CD4-positive, CD25-positive, alpha-beta regulatory T cell (primary cell): ENCODE measurements around the gene KCNAB1. TPM values are rescaled to one million over a fixed set of nuclear protein-coding genes. Genes with fewer than 3 reads are reported as not detected.

Experiments
- ATAC-seq, 2 donors: fragments of 150-1000 bp; cut with Tn5 transposase; one replicate each; pipeline ENCODE4 v1.10.0; 2021; ENCODE audit warnings: low read depth in 2 of 2, moderate number of reproducible peaks in 2 of 2, moderate library complexity in 1 of 2
- DNase-seq, 3 donors: peaks; one replicate each; pipeline versions ENCODE4 v3.0.0 to v3.0.0-alpha.2; 2012 to 2022; ENCODE audit warnings: mixed read lengths in 1 of 3
- H3K27ac ChIP-seq: one replicate; pipeline ENCODE4 v1.7.0; 2013; ENCODE audit warnings: mild to moderate bottlenecking, low read length; ENCODE audit not compliant: insufficient read depth, poor library complexity, severe bottlenecking
- H3K27me3 ChIP-seq: one replicate; pipeline ENCODE4 v1.7.0; 2013; ENCODE audit warnings: low read length; ENCODE audit not compliant: control insufficient read depth, insufficient read depth
- H3K36me3 ChIP-seq: one replicate; pipeline ENCODE4 v1.7.0; 2013; ENCODE audit warnings: mild to moderate bottlenecking, low read length, moderate library complexity; ENCODE audit not compliant: control insufficient read depth, insufficient read depth
- H3K4me1 ChIP-seq: 2 replicates; pipeline ENCODE4 v1.7.0; 2013; ENCODE audit warnings: mild to moderate bottlenecking, low read length; ENCODE audit not compliant: insufficient read depth, control insufficient read depth, poor library complexity, severe bottlenecking
- H3K4me3 ChIP-seq: one replicate; pipeline ENCODE4 v1.7.0; 2013; ENCODE audit warnings: low read depth, mild to moderate bottlenecking, low read length, moderate library complexity
- H3K9me3 ChIP-seq, 2 experiments: 1 replicate in 1 of 2; 2 replicates in 1 of 2; pipeline ENCODE4 v1.7.0; 2013; ENCODE audit warnings: low read length in 2 of 2, mild to moderate bottlenecking in 1 of 2, moderate library complexity in 1 of 2; ENCODE audit not compliant: control insufficient read depth in 2 of 2
- H3K27ac Mint-ChIP-seq, 3 donors: one replicate each; pipeline ENCODE4 v1.8.0; 2020 to 2022; ENCODE audit warnings: mild to moderate bottlenecking in 3 of 3, mixed read lengths in 3 of 3, moderate library complexity in 2 of 3
- H3K27me3 Mint-ChIP-seq: one replicate; pipeline ENCODE4 v1.8.0; 2022; ENCODE audit warnings: mild to moderate bottlenecking, mixed read lengths
- H3K36me3 Mint-ChIP-seq: one replicate; pipeline ENCODE4 v1.8.0; 2020; ENCODE audit warnings: mixed read lengths
- H3K4me1 Mint-ChIP-seq, 4 donors: one replicate each; pipeline ENCODE4 v1.8.0; 2020 to 2022; ENCODE audit warnings: mixed read lengths in 4 of 4, mild to moderate bottlenecking in 1 of 4
- H3K4me3 Mint-ChIP-seq, 4 donors: one replicate each; pipeline ENCODE4 v1.8.0; 2020 to 2022; ENCODE audit warnings: mild to moderate bottlenecking in 4 of 4, mixed read lengths in 4 of 4, moderate library complexity in 3 of 4
- H3K9me3 Mint-ChIP-seq, 7 donors: one replicate each; pipeline ENCODE4 v1.8.0; 2020 to 2022; ENCODE audit warnings: mixed read lengths in 7 of 7, mild to moderate bottlenecking in 3 of 7, moderate library complexity in 2 of 7
- polyA plus RNA-seq, 4 donors: library from polyadenylated mRNA; unstranded; fragments of 300-500 nt; fragmentation: Illumina TruSeq; gene quantifications; one replicate each; pipeline ENCODE4 v1.2.3, GENCODE V29; 2021
- total RNA-seq: library from RNA; stranded (reverse); gene quantifications from one replicate; pipeline ENCODE4 v1.2.3, GENCODE V29; 2022

The KCNAB1 gene
- total and polyA plus RNA-seq, 5 donors from 2014 or later: 0.08 to 0.26 (median 0.17) TPM

GRCh38 chr3:156151824-156152428, 31.5 kb downstream of the KCNAB1 start:
- Mint-ChIP-seq H3K4me3 (no peak overlapping the region), H3K27me3 (peaks cover 8% of the 10 kb centered on the region), H3K27ac (no peak overlapping the region), H3K4me1 (no peaks in the 10 kb centered on the region), H3K9me3 (peaks cover 0 to 4% (median 0%) of the 10 kb centered on the region in 7 donors), H3K36me3 (no peaks in the 10 kb centered on the region)
- H3K27ac ChIP-seq: no peak overlapping the region
- no peak overlapping the region for H3K4me3 ChIP-seq
- ATAC-seq (no peak), DNase-seq (peak; percentile 11 to 61 (median 31))
- no peaks in the 10 kb centered on the region for H3K27me3 ChIP-seq
- no peaks in the 10 kb centered on the region for H3K4me1 ChIP-seq
- H3K9me3 ChIP-seq: no peaks in the 10 kb centered on the region
- H3K36me3 ChIP-seq: no peaks in the 10 kb centered on the region

GRCh38 chr3:156158656-156159295, 38.4 kb downstream of the KCNAB1 start:
- H3K27ac Mint-ChIP-seq: no peak overlapping the region
- no peak overlapping the region for H3K4me3 ChIP-seq
- no peaks in the 10 kb centered on the region for H3K9me3 ChIP-seq
- no peaks in the 10 kb centered on the region for H3K36me3 ChIP-seq
- no peaks in the 10 kb centered on the region for H3K36me3 Mint-ChIP-seq
- H3K27me3 ChIP-seq: no peaks in the 10 kb centered on the region
- no peak for ATAC-seq
- H3K4me3 Mint-ChIP-seq: no peak overlapping the region
- no peak for DNase-seq
- peaks cover 0 to 4% (median 0%) of the 10 kb centered on the region in 7 donors for H3K9me3 Mint-ChIP-seq
- peaks cover 0 to 16% (median 10%) of the 10 kb centered on the region in 4 donors for H3K4me1 Mint-ChIP-seq
- no peak overlapping the region for H3K27ac ChIP-seq
- H3K27me3 Mint-ChIP-seq: no peaks in the 10 kb centered on the region
- peaks cover 13% of the 10 kb centered on the region for H3K4me1 ChIP-seq

GRCh38 chr3:156160647-156161046, 40.3 kb downstream of the KCNAB1 start:
- peaks cover 0 to 1% (median 0%) of the 10 kb centered on the region in 7 donors for H3K9me3 Mint-ChIP-seq
- H3K27me3 Mint-ChIP-seq: no peaks in the 10 kb centered on the region
- ATAC-seq: peak; percentile 31 to 59
- no peaks in the 10 kb centered on the region for H3K27me3 ChIP-seq
- H3K27ac ChIP-seq: no peak overlapping the region
- DNase-seq: peak in 2 of 3 donors; percentile 7 to 50
- H3K4me3 Mint-ChIP-seq: peak overlapping the region in 2 of 4 donors; percentile 0 to 34
- peak overlapping the region; percentile 1 to 3 (median 1) for H3K27ac Mint-ChIP-seq
- peaks cover 0 to 16% (median 10%) of the 10 kb centered on the region in 4 donors for H3K4me1 Mint-ChIP-seq
- H3K36me3 Mint-ChIP-seq: no peaks in the 10 kb centered on the region
- peak overlapping the region; percentile 63 for H3K4me3 ChIP-seq
- no peaks in the 10 kb centered on the region for H3K36me3 ChIP-seq
- H3K9me3 ChIP-seq: no peaks in the 10 kb centered on the region
- H3K4me1 ChIP-seq: peaks cover 13% of the 10 kb centered on the region

GRCh38 chr3:156161172-156161571, 40.8 kb downstream of the KCNAB1 start:
- peaks cover 0 to 16% (median 10%) of the 10 kb centered on the region in 4 donors for H3K4me1 Mint-ChIP-seq
- no peaks in the 10 kb centered on the region for H3K36me3 Mint-ChIP-seq
- peaks cover 0 to 1% (median 0%) of the 10 kb centered on the region in 7 donors for H3K9me3 Mint-ChIP-seq
- peak overlapping the region in 1 of 3 donors; percentile 3 for H3K27ac Mint-ChIP-seq
- no peaks in the 10 kb centered on the region for H3K36me3 ChIP-seq
- ATAC-seq (no peak), DNase-seq (no peak)
- peak overlapping the region; percentile 63 for H3K4me3 ChIP-seq
- H3K9me3 ChIP-seq: no peaks in the 10 kb centered on the region
- H3K4me3 Mint-ChIP-seq: no peak overlapping the region
- H3K27ac ChIP-seq: no peak overlapping the region
- peaks cover 3% of the 10 kb centered on the region for H3K27me3 ChIP-seq
- H3K27me3 Mint-ChIP-seq: no peaks in the 10 kb centered on the region
- H3K4me1 ChIP-seq: peaks cover 13% of the 10 kb centered on the region

GRCh38 chr3:156163848-156164247, 43.5 kb downstream of the KCNAB1 start:
- Histone ChIP-seq H3K27ac (no peak overlapping the region), H3K4me3 (no peak overlapping the region), H3K9me3 (no peaks in the 10 kb centered on the region), H3K27me3 (peaks cover 3% of the 10 kb centered on the region), H3K36me3 (no peaks in the 10 kb centered on the region), H3K4me1 (peaks cover 13% of the 10 kb centered on the region)
- H3K9me3 Mint-ChIP-seq: no peaks in the 10 kb centered on the region
- no peak for ATAC-seq
- no peaks in the 10 kb centered on the region for H3K36me3 Mint-ChIP-seq
- H3K4me3 Mint-ChIP-seq: no peak overlapping the region
- H3K4me1 Mint-ChIP-seq: peaks cover 0 to 16% (median 10%) of the 10 kb centered on the region in 4 donors
- DNase-seq: no peak
- H3K27ac Mint-ChIP-seq: no peak overlapping the region
- H3K27me3 Mint-ChIP-seq: no peaks in the 10 kb centered on the region

- no peak for DNase-seq
- no peaks in the 10 kb centered on the region for H3K4me1 Mint-ChIP-seq
- no peak overlapping the region for H3K4me3 Mint-ChIP-seq
Measured at GRCh38 chr3:156166808-156167207, 46.4 kb downstream of the KCNAB1 start.

GRCh38 chr3:156170571-156170970, 50.2 kb downstream of the KCNAB1 start:
- no peaks in the 10 kb centered on the region for H3K9me3 ChIP-seq
- H3K4me3 ChIP-seq: no peak overlapping the region

More at GRCh38 chr3:156166808-156167207, 46.4 kb downstream of the KCNAB1 start:
- Histone ChIP-seq H3K9me3 (no peaks in the 10 kb centered on the region), H3K27me3 (peaks cover 11% of the 10 kb centered on the region), H3K27ac (no peak overlapping the region), H3K4me1 (no peaks in the 10 kb centered on the region), H3K4me3 (no peak overlapping the region), H3K36me3 (no peaks in the 10 kb centered on the region)
- no peaks in the 10 kb centered on the region for H3K9me3 Mint-ChIP-seq
- no peak overlapping the region for H3K27ac Mint-ChIP-seq
- ATAC-seq: no peak
- no peaks in the 10 kb centered on the region for H3K36me3 Mint-ChIP-seq
- H3K27me3 Mint-ChIP-seq: no peaks in the 10 kb centered on the region

More at GRCh38 chr3:156170571-156170970, 50.2 kb downstream of the KCNAB1 start:
- Mint-ChIP-seq H3K4me1 (no peaks in the 10 kb centered on the region), H3K4me3 (no peak overlapping the region), H3K9me3 (peaks cover 0 to 1% (median 0%) of the 10 kb centered on the region in 7 donors), H3K36me3 (no peaks in the 10 kb centered on the region), H3K27me3 (no peaks in the 10 kb centered on the region), H3K27ac (no peak overlapping the region)
- no peaks in the 10 kb centered on the region for H3K36me3 ChIP-seq
- peaks cover 11% of the 10 kb centered on the region for H3K27me3 ChIP-seq
- no peaks in the 10 kb centered on the region for H3K4me1 ChIP-seq
- H3K27ac ChIP-seq: no peak overlapping the region
- ATAC-seq: no peak
- DNase-seq: no peak
